ENCODE measurements around the gene CHID1. TPM values are rescaled to one million over a fixed set of nuclear protein-coding genes. Genes with fewer than 3 reads are reported as not detected.
A peak's percentile ranks its signal among the peaks of the same experiment; 100 is the strongest.

The CHID1 gene
- total RNA-seq, 1 donor from 2014 or later: 74.6 TPM

DNA sequence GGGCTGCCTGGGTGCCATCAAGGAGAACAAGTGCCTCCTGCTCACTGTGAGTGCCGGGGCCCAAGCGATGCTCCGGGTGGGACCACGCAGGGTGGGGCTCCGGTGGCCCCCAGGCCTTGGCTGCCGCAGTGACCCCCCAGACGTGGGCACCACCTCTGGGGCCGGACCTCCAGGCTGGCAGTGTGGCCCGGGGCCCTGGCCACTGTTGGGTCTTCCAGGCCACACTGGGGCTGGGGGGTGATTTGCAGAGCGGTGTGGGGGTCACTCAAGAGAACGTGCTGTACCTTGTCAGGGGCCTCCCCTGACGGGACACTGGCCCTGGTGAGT, 48.0 kb downstream of the CHID1 start:
- H3K4me1 ChIP-seq (ENCODE audit: insufficient read depth, low read length): peaks cover 17% of the 10 kb centered on the region
- TF ChIP-seq, protein P1, sequence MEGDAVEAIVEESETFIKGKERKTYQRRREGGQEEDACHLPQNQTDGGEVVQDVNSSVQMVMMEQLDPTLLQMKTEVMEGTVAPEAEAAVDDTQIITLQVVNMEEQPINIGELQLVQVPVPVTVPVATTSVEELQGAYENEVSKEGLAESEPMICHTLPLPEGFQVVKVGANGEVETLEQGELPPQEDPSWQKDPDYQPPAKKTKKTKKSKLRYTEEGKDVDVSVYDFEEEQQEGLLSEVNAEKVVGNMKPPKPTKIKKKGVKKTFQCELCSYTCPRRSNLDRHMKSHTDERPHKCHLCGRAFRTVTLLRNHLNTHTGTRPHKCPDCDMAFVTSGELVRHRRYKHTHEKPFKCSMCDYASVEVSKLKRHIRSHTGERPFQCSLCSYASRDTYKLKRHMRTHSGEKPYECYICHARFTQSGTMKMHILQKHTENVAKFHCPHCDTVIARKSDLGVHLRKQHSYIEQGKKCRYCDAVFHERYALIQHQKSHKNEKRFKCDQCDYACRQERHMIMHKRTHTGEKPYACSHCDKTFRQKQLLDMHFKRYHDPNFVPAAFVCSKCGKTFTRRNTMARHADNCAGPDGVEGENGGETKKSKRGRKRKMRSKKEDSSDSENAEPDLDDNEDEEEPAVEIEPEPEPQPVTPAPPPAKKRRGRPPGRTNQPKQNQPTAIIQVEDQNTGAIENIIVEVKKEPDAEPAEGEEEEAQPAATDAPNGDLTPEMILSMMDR (IDR thresholded peaks at IDR 0.05; ENCODE audit: insufficient read depth, low read depth, low read length): no peak
- no peak for TF ChIP-seq EZH2 (IDR thresholded peaks at IDR 0.05; ENCODE audit: insufficient read depth, low read length)
- Mint-ChIP-seq H3K27me3 (ENCODE audit: low read depth, unreplicated experiment) (no peaks in the 10 kb centered on the region), H3K4me1 (ENCODE audit: low read depth, unreplicated experiment) (peaks cover 2% of the 10 kb centered on the region), H3K36me3 (ENCODE audit: low read depth, unreplicated experiment) (no peaks in the 10 kb centered on the region), H3K9me3 (ENCODE audit: unreplicated experiment) (no peaks in the 10 kb centered on the region), H3K27ac (ENCODE audit: unreplicated experiment) (no peak overlapping the region), H3K4me3 (ENCODE audit: unreplicated experiment) (no peak overlapping the region)
- H3K4me2 ChIP-seq (ENCODE audit: low read length): peak overlapping the region; percentile 18
- no peak overlapping the region for H3K27ac ChIP-seq (ENCODE audit: low read depth, low read length)
- no peak overlapping the region for H3K4me3 ChIP-seq (ENCODE audit: insufficient read depth, low read depth, low read length)
- H3K9me3 ChIP-seq (ENCODE audit: insufficient read depth, low read depth, low read length): no peaks in the 10 kb centered on the region
- peaks cover 29% of the 10 kb centered on the region for H4K20me1 ChIP-seq (ENCODE audit: insufficient read depth, low read length)
- no peak for FAIRE-seq
- H3K36me3 ChIP-seq (ENCODE audit: insufficient read depth, low read length): no peaks in the 10 kb centered on the region
- no peaks in the 10 kb centered on the region for H3K27me3 ChIP-seq (ENCODE audit: insufficient read depth, low read length)
- no peaks in the 10 kb centered on the region for H3K79me2 ChIP-seq (ENCODE audit: insufficient read depth, low read length)
- H2AFZ ChIP-seq (ENCODE audit: low read depth, low read length): no peak overlapping the region
- H3K9ac ChIP-seq (ENCODE audit: low read length): peak overlapping the region; percentile 14
- no peak for DNase-seq (ENCODE audit: low read depth)

DNA sequence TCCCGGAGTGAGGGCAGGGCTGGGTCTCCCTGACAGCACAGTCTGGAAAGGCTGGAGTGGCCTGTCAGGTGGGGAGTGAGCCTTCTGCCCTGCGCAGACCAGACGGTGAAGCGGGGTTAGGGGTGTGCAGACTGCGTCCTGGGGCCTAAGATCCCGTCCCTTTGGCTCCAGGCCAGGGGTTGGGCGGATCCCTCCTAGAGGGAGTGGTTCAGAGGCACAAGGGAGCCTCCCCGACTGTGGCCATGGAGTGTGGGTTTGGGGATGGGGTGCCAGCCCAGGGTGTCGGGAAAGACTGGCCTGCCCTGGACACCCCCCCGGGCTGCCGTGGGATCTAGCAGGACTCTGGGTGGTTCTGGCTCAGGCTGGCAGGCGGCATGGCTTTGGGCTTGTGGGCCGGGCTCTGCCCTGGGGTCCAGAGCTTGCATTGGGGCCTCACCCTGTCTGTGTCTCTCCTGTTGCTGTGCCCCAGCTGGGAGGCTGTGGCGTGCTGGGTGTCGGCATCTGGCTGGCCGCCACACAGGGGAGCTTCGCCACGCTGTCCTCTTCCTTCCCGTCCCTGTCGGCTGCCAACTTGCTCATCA, 48.4 kb downstream of the CHID1 start:
- H3K9me3 ChIP-seq (ENCODE audit: insufficient read depth, low read depth, low read length): no peaks in the 10 kb centered on the region
- Mint-ChIP-seq H3K27me3 (ENCODE audit: low read depth, unreplicated experiment) (no peaks in the 10 kb centered on the region), H3K36me3 (ENCODE audit: low read depth, unreplicated experiment) (no peaks in the 10 kb centered on the region), H3K27ac (ENCODE audit: unreplicated experiment) (peak overlapping the region; percentile 12), H3K4me1 (ENCODE audit: low read depth, unreplicated experiment) (peaks cover 2% of the 10 kb centered on the region), H3K9me3 (ENCODE audit: unreplicated experiment) (no peaks in the 10 kb centered on the region), H3K4me3 (ENCODE audit: unreplicated experiment) (no peak overlapping the region)
- no peaks in the 10 kb centered on the region for H3K27me3 ChIP-seq (ENCODE audit: insufficient read depth, low read length)
- FAIRE-seq (no peak), DNase-seq (ENCODE audit: low read depth) (no peak)
- no peaks in the 10 kb centered on the region for H3K36me3 ChIP-seq (ENCODE audit: insufficient read depth, low read length)
- no peak overlapping the region for H3K27ac ChIP-seq (ENCODE audit: low read depth, low read length)
- TF ChIP-seq EZH2 (IDR thresholded peaks at IDR 0.05; ENCODE audit: insufficient read depth, low read length): no peak
- TF ChIP-seq, protein P1 (IDR thresholded peaks at IDR 0.05; ENCODE audit: insufficient read depth, low read depth, low read length): no peak
- H3K4me1 ChIP-seq (ENCODE audit: insufficient read depth, low read length): peaks cover 17% of the 10 kb centered on the region
- peaks cover 32% of the 10 kb centered on the region for H4K20me1 ChIP-seq (ENCODE audit: insufficient read depth, low read length)
- peak overlapping the region; percentile 14 for H3K9ac ChIP-seq (ENCODE audit: low read length)
- peak overlapping the region; percentile 18 for H3K4me2 ChIP-seq (ENCODE audit: low read length)
- no peak overlapping the region for H3K4me3 ChIP-seq (ENCODE audit: insufficient read depth, low read depth, low read length)
- no peak overlapping the region for H2AFZ ChIP-seq (ENCODE audit: low read depth, low read length)
- H3K79me2 ChIP-seq (ENCODE audit: insufficient read depth, low read length): no peaks in the 10 kb centered on the region

DNA sequence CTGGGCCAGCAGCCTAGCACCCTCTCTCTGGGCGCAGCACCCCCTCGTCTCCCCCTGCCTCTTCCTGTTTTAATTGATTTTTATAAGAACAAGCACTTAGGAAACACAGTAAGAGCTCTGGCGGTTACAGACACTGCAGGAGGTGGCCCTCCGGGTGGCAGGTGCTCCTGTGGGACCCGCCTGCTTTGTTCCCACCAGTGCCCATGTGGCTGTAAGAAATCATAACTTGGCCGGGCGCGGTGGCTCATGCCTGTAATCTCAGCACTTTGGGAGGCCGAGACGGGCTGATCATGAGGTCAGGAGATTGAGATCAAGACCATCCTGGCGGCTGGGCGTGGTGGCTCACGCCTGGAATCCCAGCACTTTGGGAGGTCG, 49.5 kb downstream of the CHID1 start:
- H3K9me3 Mint-ChIP-seq (ENCODE audit: unreplicated experiment): no peaks in the 10 kb centered on the region
- Histone ChIP-seq H3K9ac (ENCODE audit: low read length) (no peak overlapping the region), H2AFZ (ENCODE audit: low read depth, low read length) (no peak overlapping the region), H3K4me1 (ENCODE audit: insufficient read depth, low read length) (peaks cover 17% of the 10 kb centered on the region), H3K9me3 (ENCODE audit: insufficient read depth, low read depth, low read length) (no peaks in the 10 kb centered on the region), H4K20me1 (ENCODE audit: insufficient read depth, low read length) (peaks cover 42% of the 10 kb centered on the region), H3K36me3 (ENCODE audit: insufficient read depth, low read length) (no peaks in the 10 kb centered on the region), H3K27me3 (ENCODE audit: insufficient read depth, low read length) (no peaks in the 10 kb centered on the region), H3K27ac (ENCODE audit: low read depth, low read length) (no peak overlapping the region), H3K4me2 (ENCODE audit: low read length) (no peak overlapping the region), H3K4me3 (ENCODE audit: insufficient read depth, low read depth, low read length) (no peak overlapping the region), H3K79me2 (ENCODE audit: insufficient read depth, low read length) (no peaks in the 10 kb centered on the region)
- H3K27me3 Mint-ChIP-seq (ENCODE audit: low read depth, unreplicated experiment): no peaks in the 10 kb centered on the region
- H3K27ac Mint-ChIP-seq (ENCODE audit: unreplicated experiment): no peak overlapping the region
- DNase-seq (ENCODE audit: low read depth) (no peak), FAIRE-seq (no peak)
- peaks cover 3% of the 10 kb centered on the region for H3K4me1 Mint-ChIP-seq (ENCODE audit: low read depth, unreplicated experiment)
- TF ChIP-seq EZH2 (IDR thresholded peaks at IDR 0.05; ENCODE audit: insufficient read depth, low read length): no peak
- TF ChIP-seq, protein P1 (IDR thresholded peaks at IDR 0.05; ENCODE audit: insufficient read depth, low read depth, low read length): no peak
- no peak overlapping the region for H3K4me3 Mint-ChIP-seq (ENCODE audit: unreplicated experiment)
- H3K36me3 Mint-ChIP-seq (ENCODE audit: low read depth, unreplicated experiment): no peaks in the 10 kb centered on the region

All from astrocyte (in vitro differentiated cells and primary cell).